Stimulated activated CD4-positive, alpha-beta T cell treated with anti-CD3 and anti-CD28 coated beads, Interleukin-12 subunit alpha, Interleukin-12 subunit beta, amount 100 ng/mL, for 4 hours (primary cell): ENCODE measurements around the gene SUPT5H.

ENCODE experiments used
- DNase-seq: peaks from one replicate; pipeline ENCODE4 v3.0.0-alpha.2; 2020

SUPT5H gene

GRCh38 chr19:39409208-39410016 lies 36.0 kb upstream of the SUPT5H start:
- peak; percentile 74 for DNase-seq

- peak; percentile 60 for DNase-seq
Observed at GRCh38 chr19:39410017-39410830, 35.2 kb upstream of the SUPT5H start.

GRCh38 chr19:39410831-39411080 lies 34.6 kb upstream of the SUPT5H start:
- no peak for DNase-seq

- DNase-seq = no peak
Observed at GRCh38 chr19:39411081-39411831, 34.1 kb upstream of the SUPT5H start.

- peak; percentile 87 for DNase-seq
Observed at GRCh38 chr19:39411832-39412099, 33.6 kb upstream of the SUPT5H start.

GRCh38 chr19:39412100-39412866 lies 33.1 kb upstream of the SUPT5H start, which contains the start of gene PLEKHG2:
Gene PLEKHG2, plus strand, starts transcription at chr19:39412669. Its CDS starts 1,418 bp downstream, at chr19:39414087.
- peak; percentile 98 for DNase-seq

- no peak for DNase-seq
Observed at GRCh38 chr19:39412867-39413271, 32.5 kb upstream of the SUPT5H start.

- DNase-seq = no peak
Observed at GRCh38 chr19:39413272-39413910, 32.0 kb upstream of the SUPT5H start.

GRCh38 chr19:39413911-39414608 lies 31.3 kb upstream of the SUPT5H start:
- DNase-seq = no peak

GRCh38 chr19:39415111-39416046 lies 30.0 kb upstream of the SUPT5H start:
- no peak for DNase-seq

GRCh38 chr19:39416152-39417120 lies 28.9 kb upstream of the SUPT5H start:
- DNase-seq = no peak

- DNase-seq = no peak
Observed at GRCh38 chr19:39417463-39418181, 27.8 kb upstream of the SUPT5H start.

- DNase-seq = no peak
Observed at GRCh38 chr19:39419003-39419402, 26.4 kb upstream of the SUPT5H start.

- DNase-seq = no peak
Observed at GRCh38 chr19:39420769-39421168, 24.6 kb upstream of the SUPT5H start.

- no peak for DNase-seq
Observed at GRCh38 chr19:39422020-39422419, 23.4 kb upstream of the SUPT5H start.

- no peak for DNase-seq
Observed at GRCh38 chr19:39423258-39424086, 21.9 kb upstream of the SUPT5H start.

GRCh38 chr19:39424934-39425333 lies 20.4 kb upstream of the SUPT5H start:
- no peak for DNase-seq

GRCh38 chr19:39425744-39426143 lies 19.6 kb upstream of the SUPT5H start:
- DNase-seq = no peak
